GM12878 (cell line): ENCODE measurements around the gene LRIT2. TPM values are rescaled to one million over a fixed set of nuclear protein-coding genes. Genes with fewer than 3 reads are reported as not detected.

Experiments used
- ATAC-seq: fragments of 200-7000 bp; cut with Tn5 transposase; 3 replicates; pipeline ENCODE4 v1.9.1; 2020; ENCODE audit warnings: mild to moderate bottlenecking, moderate library complexity
- BruUV-seq: library from RNA; stranded (reverse); fragments of 400-500 nt; replicated peaks from 2 replicates; lab custom pipeline; 2021; lab: Mats Ljungman, UMichigan
- CTCF ChIA-PET: fragments of 300-600 bp; sonication (Branson Sonifier 250); formaldehyde crosslinking; extraction: SDS; loops from one replicate; lab custom pipeline; 2021; ENCODE audit warnings: inconsistent platforms; lab: Yijun Ruan, JAX
- POLR2A ChIA-PET: fragments of 350-600 bp; formaldehyde crosslinking; extraction: SDS; loops from one replicate; lab custom pipeline; 2021; ENCODE audit warnings: inconsistent platforms; lab: Charles Lee
- RAD21 ChIA-PET: fragments of 300-600 bp; sonication (Branson Sonifier 250); formaldehyde crosslinking; loops from one replicate; lab custom pipeline; 2023; ENCODE audit warnings: antibody characterized with exemption; ENCODE audit not compliant: unreplicated experiment; lab: Charles Lee
- SMC1A ChIA-PET: fragments of 300-600 bp; sonication (Branson Sonifier 250); formaldehyde crosslinking; loops from one replicate; lab custom pipeline; 2023; ENCODE audit not compliant: unreplicated experiment, uncharacterized antibody; lab: Charles Lee
- DNase-seq: peaks from one replicate; pipeline ENCODE4 v3.0.0-alpha.2; 2011; ENCODE audit warnings: low read depth, low spot score
- FAIRE-seq: peaks from 3 replicates; lab custom pipeline; 2011; peaks lifted over from hg19 to GRCh38; lab: Jason Lieb, UNC
- H2AFZ ChIP-seq: 2 replicates; pipeline ENCODE4 v1.6.0; 2011; ENCODE audit warnings: low read depth, low read length, control low read depth; ENCODE audit not compliant: control insufficient read depth
- H3K27ac ChIP-seq: 2 replicates; pipeline ENCODE4 v1.5.1; 2011; ENCODE audit warnings: control low read depth; ENCODE audit not compliant: control insufficient read depth, insufficient read depth
- H3K27me3 ChIP-seq, 2 experiments: replicated peaks in 1 of 2; 2 replicates each; pipeline versions ENCODE4 v1.6.0 to v1.6.1; 2011; ENCODE audit warnings: low read length in 1 of 2; ENCODE audit not compliant: control insufficient read depth in 2 of 2, insufficient read depth in 2 of 2
- H3K36me3 ChIP-seq, 2 experiments: 2 replicates each; pipeline ENCODE4 v1.5.1; 2011; ENCODE audit warnings: low read length in 1 of 2; ENCODE audit not compliant: control insufficient read depth in 2 of 2, insufficient read depth in 2 of 2
- H3K4me1 ChIP-seq: 2 replicates; pipeline ENCODE4 v1.6.1; 2011; ENCODE audit warnings: mild to moderate bottlenecking, low read length, moderate library complexity, mixed read lengths; ENCODE audit not compliant: control insufficient read depth, insufficient read depth
- H3K4me2 ChIP-seq: 2 replicates; pipeline ENCODE4 v1.6.0; 2011; ENCODE audit warnings: control low read depth; ENCODE audit not compliant: control insufficient read depth, insufficient read depth
- H3K4me3 ChIP-seq: fragments of 200-600 bp; sonication (generic); 2 replicates; pipeline ENCODE4 v1.5.1; 2016
- H3K79me2 ChIP-seq: 2 replicates; pipeline ENCODE4 v1.6.0; 2011; ENCODE audit warnings: low read length; ENCODE audit not compliant: control insufficient read depth, insufficient read depth
- H3K9ac ChIP-seq: 2 replicates; pipeline ENCODE4 v1.8.0; 2011; ENCODE audit warnings: low read length, control low read depth, mixed read lengths; ENCODE audit not compliant: control insufficient read depth, insufficient read depth
- H3K9me3 ChIP-seq: replicated peaks from 3 replicates; pipeline ENCODE4 v1.5.1; 2011; ENCODE audit warnings: mild to moderate bottlenecking, low read length; ENCODE audit not compliant: control insufficient read depth, insufficient read depth
- H4K20me1 ChIP-seq: 2 replicates; pipeline ENCODE4 v1.6.0; 2011; ENCODE audit not compliant: control insufficient read depth, insufficient read depth
- CBX3 ChIP-seq: fragments of 200-600 bp; sonication (generic); IDR thresholded peaks from 2 replicates; pipeline ENCODE4 v1.6.1; 2016; ENCODE audit warnings: low read depth, borderline replicate concordance
- CHD4 ChIP-seq: fragments of 200-600 bp; sonication (generic); IDR thresholded peaks from 2 replicates; pipeline ENCODE4 v1.6.1; 2016; ENCODE audit warnings: mild to moderate bottlenecking
- CREB1 ChIP-seq: IDR thresholded peaks from 2 replicates; pipeline ENCODE4 v1.6.1; 2012; ENCODE audit warnings: low read depth, mild to moderate bottlenecking, inconsistent platforms
- DPF2 ChIP-seq: fragments of 450-650 bp; IDR thresholded peaks from 2 replicates; pipeline ENCODE4 v1.6.1; 2017; ENCODE audit warnings: mild to moderate bottlenecking
- EP300 ChIP-seq, 2 experiments: fragments of 150-350 bp in 1 of 2; IDR thresholded peaks; 2 replicates each; pipeline ENCODE4 v1.6.1; 2011 to 2012; ENCODE audit warnings: low read depth in 2 of 2, low read length in 2 of 2, borderline replicate concordance in 1 of 2, improper control_type of control experiment in 1 of 2, inconsistent platforms in 1 of 2; ENCODE audit not compliant: control insufficient read depth in 1 of 2
- FOXM1 ChIP-seq: IDR thresholded peaks from 2 replicates; pipeline ENCODE4 v1.6.1; 2012; ENCODE audit warnings: low read depth, mild to moderate bottlenecking, inconsistent platforms, low read length, moderate library complexity
- KLF5 ChIP-seq: fragments of 450-650 bp; IDR thresholded peaks from 2 replicates; pipeline ENCODE4 v1.6.1; 2014; ENCODE audit warnings: mild to moderate bottlenecking; ENCODE audit not compliant: partially characterized antibody
- MEF2A ChIP-seq: IDR thresholded peaks from 2 replicates; pipeline ENCODE4 v1.6.1; 2011; ENCODE audit warnings: low read depth, mild to moderate bottlenecking, low read length, moderate library complexity; ENCODE audit not compliant: insufficient read depth
- MEF2B ChIP-seq: fragments of 450-650 bp; IDR thresholded peaks from 2 replicates; pipeline ENCODE4 v1.6.1; 2018; ENCODE audit warnings: mild to moderate bottlenecking, moderate library complexity; ENCODE audit not compliant: partially characterized antibody, poor library complexity, severe bottlenecking
- NFIC ChIP-seq: IDR thresholded peaks from 2 replicates; pipeline ENCODE4 v1.6.1; 2012; ENCODE audit warnings: low read depth, mild to moderate bottlenecking, inconsistent platforms, low read length, moderate library complexity
- NR2C1 ChIP-seq: fragments of 450-650 bp; IDR thresholded peaks from 2 replicates; pipeline ENCODE4 v1.6.1; 2017; ENCODE audit warnings: antibody characterized with exemption, mild to moderate bottlenecking, moderate library complexity
- POLR2A ChIP-seq: IDR thresholded peaks from 2 replicates; pipeline ENCODE4 v1.6.1; 2011; ENCODE audit warnings: low read depth, mild to moderate bottlenecking, low read length
- SIN3A ChIP-seq: IDR thresholded peaks from 2 replicates; pipeline ENCODE4 v1.6.1; 2012; ENCODE audit warnings: low read depth, low read length, improper control_type of control experiment
- ZBED1 ChIP-seq: IDR thresholded peaks from 2 replicates; pipeline ENCODE4 v1.6.1; 2016; ENCODE audit warnings: borderline replicate concordance
- WGBS: methylation state at CpG from one replicate; pipeline ENCODE4 v1.1.6; 2016; ENCODE audit warnings: low lambda C conversion rate; ENCODE audit not compliant: insufficient replicate concordance, insufficient coverage; ENCODE audit errors: missing lambda C conversion rate; 5-methylcytosine and 5-hydroxymethylcytosine counted together
- in situ Hi-C: fragments of 300-500 bp; cut with MboI; formaldehyde crosslinking; loops from 9 replicates; pipeline ENCODE4 v1.14.3; 2018; ENCODE audit warnings: mixed read lengths
- intact Hi-C: fragments of 100-400 bp; cut with micrococcal nuclease; formaldehyde crosslinking; loops from one replicate; pipeline ENCODE4 v1.14.2; 2022; ENCODE audit not compliant: unreplicated experiment
- polyA plus RNA-seq, 11 experiments: library from polyadenylated mRNA; depleted of rRNA in 4 of 11; unstranded in 6 of 11; stranded (reverse) in 5 of 11; fragments of >200 nt; fragmentation: Nextera tagmentation in 4 of 11; fragmentation: Illumina TruSeq in 1 of 11; extraction: Ambion mirVana in 4 of 11; extraction: Trizol in 1 of 11; gene quantifications; 1 replicate in 1 of 11; 2 replicates in 10 of 11; pipeline versions ENCODE4 v1.2.1 to v1.2.3, GENCODE V29; 2011 to 2016; ENCODE audit warnings: inconsistent platforms in 2 of 11, missing spikeins in 2 of 11, low read depth in 1 of 11
- total RNA-seq, 4 experiments: library from RNA; depleted of rRNA in 3 of 4; stranded (reverse); fragments of >200 nt in 3 of 4; fragmentation: Illumina TruSeq in 1 of 4; extraction: Trizol in 1 of 4; gene quantifications; 2 replicates each; pipeline versions ENCODE4 v1.2.1 to v1.2.3, GENCODE V29; 2013 to 2021
- TF ChIP-seq, protein P1 (sequence below): fragments of 150-350 bp; IDR thresholded peaks from 2 replicates; pipeline ENCODE4 v1.6.1; 2014; ENCODE audit warnings: mild to moderate bottlenecking, low read depth, low read length
- TF ChIP-seq, protein P2 (sequence below): IDR thresholded peaks from 2 replicates; pipeline ENCODE4 v1.6.1; 2011; ENCODE audit warnings: borderline replicate concordance, low read depth, mild to moderate bottlenecking, moderate library complexity, low read length; ENCODE audit not compliant: insufficient read depth, poor library complexity, severe bottlenecking
- TF ChIP-seq, protein P3 (sequence below): fragments of 450-650 bp; formaldehyde crosslinking; IDR thresholded peaks from 2 replicates; pipeline ENCODE4 v1.4.0; 2020; ENCODE audit warnings: mild to moderate bottlenecking, moderate library complexity

LRIT2 gene
- total and polyA plus RNA-seq, 10 of the 15 experiments (the other 5 are each of a cell fraction or from before 2014, with no cell fraction given), result not detected

DNA sequence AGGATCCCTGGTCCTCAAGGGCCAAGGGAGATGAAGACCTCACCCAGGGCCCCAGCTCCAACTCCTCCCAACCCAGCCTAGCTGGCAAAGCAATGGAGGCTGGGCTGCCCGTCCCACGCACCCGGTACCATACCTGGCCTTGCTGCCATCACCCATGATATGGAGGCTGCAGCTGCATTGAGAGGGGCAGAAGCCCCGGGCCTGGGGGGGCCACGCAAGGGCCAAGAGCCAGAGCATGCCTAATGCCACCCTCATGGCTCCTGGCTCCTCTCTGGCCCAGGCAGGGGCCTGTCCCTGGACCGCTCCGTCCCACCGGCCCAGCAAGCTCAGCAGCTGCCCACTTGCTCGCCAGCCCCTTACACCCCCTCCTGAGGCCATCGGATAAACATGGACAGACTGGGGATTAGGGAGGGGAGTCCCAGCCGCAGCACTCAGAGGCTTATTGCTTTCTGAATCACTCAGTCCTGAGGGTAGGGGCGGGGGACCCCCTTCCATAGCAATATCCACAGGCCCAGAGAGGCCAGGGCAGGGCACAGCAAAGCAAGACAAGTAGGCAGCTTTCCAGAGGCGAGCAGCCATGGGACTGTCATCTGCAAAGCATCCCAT is 15.9 kb upstream of the LRIT2 start, which contains the start of gene LRIT1:
Gene LRIT1, minus strand, starts transcription at position 362 of the 606 bp plus-strand sequence. Its CDS starts 107 bp downstream, at position 255.
- H3K27me3 ChIP-seq, result peaks cover 2 to 4% of the 10 kb centered on the region in 2 experiments; a peak in 2 of 4 replicates
- 32% methylated on average over 13 of the region's 13 CpGs for WGBS
- no peaks in the 10 kb centered on the region for H4K20me1 ChIP-seq
- H3K27ac ChIP-seq, result no peak within 1 kb of the TSS
- H3K9ac ChIP-seq, result no peak within 1 kb of the TSS
- ChIA-PET CTCF (no interaction called here), RAD21 (no interaction called here), SMC1A (interaction anchor here (0.9 kb wide), 1 partner anchor 92 kb away, joined by 3 read pairs; no protein-coding TSS in a partner anchor), POLR2A (no interaction called here)
- intact Hi-C loops (no loop called here), in situ Hi-C loops (no loop called here)
- no peak within 1 kb of the TSS for H3K4me2 ChIP-seq
- TF ChIP-seq DPF2 (no peak), MEF2B (no peak), CREB1 (no peak), CHD4 (no peak), NFIC (no peak), KLF5 (no peak), POLR2A (no peak), FOXM1 (no peak), EP300 (IDR thresholded peaks at IDR 0.05; ENCODE audit: borderline replicate concordance in 1 of 2, control insufficient read depth in 1 of 2, low read depth in 2 of 2, low read length in 2 of 2) (no peak), CBX3 (no peak), ZBED1 (no peak), SIN3A (no peak), NR2C1 (no peak), MEF2A (no peak)
- TF ChIP-seq, protein P1, sequence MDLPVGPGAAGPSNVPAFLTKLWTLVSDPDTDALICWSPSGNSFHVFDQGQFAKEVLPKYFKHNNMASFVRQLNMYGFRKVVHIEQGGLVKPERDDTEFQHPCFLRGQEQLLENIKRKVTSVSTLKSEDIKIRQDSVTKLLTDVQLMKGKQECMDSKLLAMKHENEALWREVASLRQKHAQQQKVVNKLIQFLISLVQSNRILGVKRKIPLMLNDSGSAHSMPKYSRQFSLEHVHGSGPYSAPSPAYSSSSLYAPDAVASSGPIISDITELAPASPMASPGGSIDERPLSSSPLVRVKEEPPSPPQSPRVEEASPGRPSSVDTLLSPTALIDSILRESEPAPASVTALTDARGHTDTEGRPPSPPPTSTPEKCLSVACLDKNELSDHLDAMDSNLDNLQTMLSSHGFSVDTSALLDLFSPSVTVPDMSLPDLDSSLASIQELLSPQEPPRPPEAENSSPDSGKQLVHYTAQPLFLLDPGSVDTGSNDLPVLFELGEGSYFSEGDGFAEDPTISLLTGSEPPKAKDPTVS, result no peak
- TF ChIP-seq, protein P2, sequence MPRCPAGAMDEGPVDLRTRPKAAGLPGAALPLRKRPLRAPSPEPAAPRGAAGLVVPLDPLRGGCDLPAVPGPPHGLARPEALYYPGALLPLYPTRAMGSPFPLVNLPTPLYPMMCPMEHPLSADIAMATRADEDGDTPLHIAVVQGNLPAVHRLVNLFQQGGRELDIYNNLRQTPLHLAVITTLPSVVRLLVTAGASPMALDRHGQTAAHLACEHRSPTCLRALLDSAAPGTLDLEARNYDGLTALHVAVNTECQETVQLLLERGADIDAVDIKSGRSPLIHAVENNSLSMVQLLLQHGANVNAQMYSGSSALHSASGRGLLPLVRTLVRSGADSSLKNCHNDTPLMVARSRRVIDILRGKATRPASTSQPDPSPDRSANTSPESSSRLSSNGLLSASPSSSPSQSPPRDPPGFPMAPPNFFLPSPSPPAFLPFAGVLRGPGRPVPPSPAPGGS, result no peak
- TF ChIP-seq, protein P3, sequence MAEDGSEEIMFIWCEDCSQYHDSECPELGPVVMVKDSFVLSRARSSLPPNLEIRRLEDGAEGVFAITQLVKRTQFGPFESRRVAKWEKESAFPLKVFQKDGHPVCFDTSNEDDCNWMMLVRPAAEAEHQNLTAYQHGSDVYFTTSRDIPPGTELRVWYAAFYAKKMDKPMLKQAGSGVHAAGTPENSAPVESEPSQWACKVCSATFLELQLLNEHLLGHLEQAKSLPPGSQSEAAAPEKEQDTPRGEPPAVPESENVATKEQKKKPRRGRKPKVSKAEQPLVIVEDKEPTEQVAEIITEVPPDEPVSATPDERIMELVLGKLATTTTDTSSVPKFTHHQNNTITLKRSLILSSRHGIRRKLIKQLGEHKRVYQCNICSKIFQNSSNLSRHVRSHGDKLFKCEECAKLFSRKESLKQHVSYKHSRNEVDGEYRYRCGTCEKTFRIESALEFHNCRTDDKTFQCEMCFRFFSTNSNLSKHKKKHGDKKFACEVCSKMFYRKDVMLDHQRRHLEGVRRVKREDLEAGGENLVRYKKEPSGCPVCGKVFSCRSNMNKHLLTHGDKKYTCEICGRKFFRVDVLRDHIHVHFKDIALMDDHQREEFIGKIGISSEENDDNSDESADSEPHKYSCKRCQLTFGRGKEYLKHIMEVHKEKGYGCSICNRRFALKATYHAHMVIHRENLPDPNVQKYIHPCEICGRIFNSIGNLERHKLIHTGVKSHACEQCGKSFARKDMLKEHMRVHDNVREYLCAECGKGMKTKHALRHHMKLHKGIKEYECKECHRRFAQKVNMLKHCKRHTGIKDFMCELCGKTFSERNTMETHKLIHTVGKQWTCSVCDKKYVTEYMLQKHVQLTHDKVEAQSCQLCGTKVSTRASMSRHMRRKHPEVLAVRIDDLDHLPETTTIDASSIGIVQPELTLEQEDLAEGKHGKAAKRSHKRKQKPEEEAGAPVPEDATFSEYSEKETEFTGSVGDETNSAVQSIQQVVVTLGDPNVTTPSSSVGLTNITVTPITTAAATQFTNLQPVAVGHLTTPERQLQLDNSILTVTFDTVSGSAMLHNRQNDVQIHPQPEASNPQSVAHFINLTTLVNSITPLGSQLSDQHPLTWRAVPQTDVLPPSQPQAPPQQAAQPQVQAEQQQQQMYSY (CRISPR knock-in tag), result no peak
- no peak within 1 kb of the TSS for H3K4me3 ChIP-seq
- H3K4me1 ChIP-seq, result no peaks in the 10 kb centered on the region
- no peaks in the 10 kb centered on the region for H3K79me2 ChIP-seq
- no peaks in the 10 kb centered on the region for H3K36me3 ChIP-seq
- H3K9me3 ChIP-seq, result no peaks in the 10 kb centered on the region
- no peak for DNase-seq
- no peak for FAIRE-seq
- no peak for ATAC-seq
- BruUV-seq, result no TSS peak
- no peak within 1 kb of the TSS for H2AFZ ChIP-seq
